GM12892 (cell line): ENCODE measurements around the gene IL19.

Experiments
- POLR2A ChIP-seq: IDR thresholded peaks from 2 replicates; pipeline ENCODE4 v1.6.1; 2011; ENCODE audit warnings: low read depth, low read length, control low read depth
- POLR2AphosphoS5 ChIP-seq: IDR thresholded peaks from 2 replicates; pipeline ENCODE4 v1.6.1; 2011; ENCODE audit warnings: low read depth, low read length, control low read depth
- TAF1 ChIP-seq: IDR thresholded peaks from 2 replicates; pipeline ENCODE4 v1.6.1; 2011; ENCODE audit warnings: low read depth, mild to moderate bottlenecking, control low read depth, low read length, borderline replicate concordance

DNA sequence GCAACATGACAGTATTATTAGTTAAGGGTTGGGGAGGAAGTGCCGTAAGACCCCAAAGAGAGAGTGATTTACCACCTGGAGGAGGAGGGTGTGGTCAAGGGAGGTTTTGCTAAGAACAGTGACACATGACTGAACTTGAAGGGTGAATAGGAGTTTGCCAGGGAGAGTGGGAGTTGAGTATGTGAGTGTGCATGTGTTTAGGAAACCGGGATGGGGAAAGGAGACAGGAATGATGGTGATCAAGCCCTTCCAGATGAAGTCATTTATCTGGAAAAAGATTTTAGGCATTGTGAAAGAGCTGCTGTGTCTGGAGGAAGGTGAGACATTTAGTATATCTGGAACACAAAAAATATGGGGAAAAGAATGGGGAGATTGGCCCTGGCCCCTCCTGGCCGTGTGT, 29.8 kb downstream of the IL19 start:
- no peak for TF ChIP-seq POLR2A
- no peak for TF ChIP-seq TAF1
- TF ChIP-seq POLR2AphosphoS5 = no peak
